LHCN-M2 (cell line): Measurements from ENCODE around the gene PPP1R8. TPM values are rescaled to one million over a fixed set of nuclear protein-coding genes. Genes with fewer than 3 reads are reported as not detected.
"Not testable (repeated sequence)": the region's sequence is repeated elsewhere in the genome, so short reads cannot be mapped to it uniquely, and the experiment has no call there.

Source experiments
- DNase-seq: peaks from one replicate; pipeline ENCODE4 v3.0.0-alpha.2; 2012; ENCODE audit warnings: low read depth
- total RNA-seq: library from RNA; depleted of rRNA; stranded (reverse); fragments of >200 nt; gene quantifications from 2 replicates; pipeline ENCODE4 v1.2.3, GENCODE V29; 2014

PPP1R8 gene
- total RNA-seq, 1 experiment from 2014 or later, result 57.8 TPM

DNA sequence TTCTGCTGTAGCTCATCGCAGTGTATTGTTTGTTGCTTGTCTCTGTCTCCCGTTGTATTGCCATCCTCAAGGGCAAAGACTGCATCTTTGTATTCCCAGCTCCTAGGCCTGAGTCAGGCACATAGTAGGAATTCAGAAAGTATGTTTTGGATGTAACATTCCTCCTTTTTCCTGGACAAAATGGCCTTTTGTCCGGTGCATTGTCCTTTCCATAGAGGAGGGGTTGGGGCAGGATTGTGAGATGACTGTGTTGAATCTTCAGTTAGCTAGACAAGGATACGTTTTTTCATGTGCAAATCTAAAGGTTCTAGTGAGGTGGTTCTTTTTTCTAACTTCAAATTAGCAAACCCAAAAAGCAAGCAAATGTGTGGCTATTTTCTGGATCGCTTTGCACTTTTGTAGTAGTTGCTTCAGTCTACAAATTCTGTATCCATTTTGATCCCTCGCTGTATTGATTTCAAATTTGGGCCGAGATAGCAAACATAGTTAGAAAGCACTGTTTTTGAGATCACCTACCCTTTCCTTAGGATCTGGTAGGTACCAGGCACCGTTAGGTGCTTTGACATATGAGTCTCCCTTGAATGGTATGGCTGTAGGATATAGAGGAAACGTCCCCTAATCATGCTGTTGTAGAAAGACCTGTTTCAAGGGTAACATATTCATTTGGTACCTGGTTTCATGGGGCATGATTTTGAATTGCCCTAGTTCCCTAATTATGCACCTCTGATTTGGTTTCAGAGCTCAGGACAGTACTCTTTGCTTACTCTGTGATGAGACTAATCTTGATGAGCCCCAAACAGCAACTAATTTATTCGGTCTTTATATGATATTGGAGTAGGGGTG lies 1.2 kb downstream of the PPP1R8 start:
- peak; percentile 19 for DNase-seq

DNA sequence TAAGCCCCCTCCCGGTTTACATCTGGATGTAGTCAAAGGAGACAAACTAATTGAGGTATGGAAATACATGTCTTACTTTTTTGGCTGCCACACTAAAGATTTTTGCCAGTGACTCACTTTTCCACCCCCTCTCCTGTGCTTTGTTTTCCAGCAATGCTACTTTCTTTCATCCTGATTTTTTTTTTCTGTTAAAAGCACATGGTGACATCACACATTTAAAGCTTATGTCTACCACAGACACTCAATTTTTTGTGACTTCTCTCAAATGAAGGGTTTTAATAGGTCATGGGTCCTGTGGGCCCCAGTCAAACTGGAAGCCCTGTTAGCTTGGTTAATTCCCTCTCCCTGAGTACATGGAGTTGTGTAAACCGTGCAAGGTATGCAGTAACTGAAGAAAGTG lies 2.2 kb downstream of the PPP1R8 start:
- DNase-seq, result peak; percentile 32

DNA sequence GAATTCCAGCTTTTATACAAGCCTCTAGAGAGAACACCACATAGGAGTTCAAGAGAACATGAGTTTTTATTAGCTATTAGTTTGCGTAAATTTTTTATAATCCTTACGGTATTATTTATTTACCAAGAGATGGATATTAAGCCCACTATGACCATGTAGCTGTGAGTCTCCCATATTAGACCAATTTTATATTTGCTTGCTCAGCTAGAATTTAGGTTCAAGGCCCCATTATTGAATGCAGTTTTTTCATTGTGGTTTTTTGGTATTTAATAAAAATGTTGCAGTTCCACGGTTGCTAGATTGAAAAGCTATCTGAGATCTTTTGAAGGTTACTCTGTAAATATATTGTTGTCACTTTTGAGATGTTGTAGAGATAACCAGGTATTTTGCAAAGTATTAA lies 2.9 kb downstream of the PPP1R8 start:
- no peak for DNase-seq

DNA sequence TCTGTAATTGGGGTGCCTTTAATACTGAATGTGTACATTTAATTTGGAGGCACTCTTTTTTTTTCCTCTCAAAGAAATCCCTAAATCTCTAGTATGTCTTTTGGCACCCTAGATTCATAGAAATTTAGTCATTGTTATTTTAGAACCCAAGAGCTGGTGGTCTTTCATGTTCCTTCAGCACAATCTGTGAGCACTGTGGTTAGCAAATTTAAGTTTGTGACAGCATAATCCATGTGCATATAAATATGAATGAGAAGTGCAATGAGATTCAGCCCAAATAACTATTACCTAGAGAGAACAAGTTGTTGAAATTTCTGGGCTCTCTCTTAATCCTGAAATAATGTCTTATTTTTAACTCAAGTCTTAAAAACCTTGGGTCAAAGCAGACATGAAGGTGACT lies 4.5 kb downstream of the PPP1R8 start:
- DNase-seq, result no peak

DNA sequence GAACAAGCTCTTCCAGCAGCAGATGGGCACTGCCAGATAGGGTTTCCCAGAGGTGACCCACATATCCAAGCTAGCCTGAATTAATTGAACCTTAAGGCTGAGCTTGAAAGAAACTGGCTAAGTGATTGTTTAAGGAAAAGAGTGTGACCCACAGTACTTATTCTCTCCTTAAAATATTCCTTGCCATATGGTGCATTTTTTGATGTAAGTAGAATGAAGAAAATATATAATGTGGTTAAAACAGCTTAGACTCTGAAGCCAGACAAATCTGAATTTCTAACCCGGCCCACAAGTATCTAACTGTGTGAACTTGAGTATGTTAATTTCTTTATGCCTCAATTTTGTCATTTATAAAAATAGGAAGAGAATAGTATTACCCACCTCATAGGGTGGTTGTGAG lies 4.9 kb downstream of the PPP1R8 start:
- no peak for DNase-seq

DNA sequence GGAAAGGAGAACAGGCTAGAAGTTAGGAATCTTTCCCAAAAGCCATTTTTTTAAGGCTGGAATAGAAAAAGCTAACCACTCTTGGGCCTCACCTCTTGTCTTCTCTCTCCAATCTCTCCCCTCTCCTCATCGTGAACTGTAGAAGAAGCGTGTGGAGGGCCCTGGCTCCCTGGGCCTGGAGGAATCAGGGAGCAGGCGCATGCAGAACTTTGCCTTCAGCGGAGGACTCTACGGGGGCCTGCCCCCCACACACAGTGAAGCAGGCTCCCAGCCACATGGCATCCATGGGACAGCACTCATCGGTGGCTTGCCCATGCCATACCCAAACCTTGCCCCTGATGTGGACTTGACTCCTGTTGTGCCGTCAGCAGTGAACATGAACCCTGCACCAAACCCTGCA lies 19.4 kb downstream of the PPP1R8 start:
- no peak for DNase-seq

DNA sequence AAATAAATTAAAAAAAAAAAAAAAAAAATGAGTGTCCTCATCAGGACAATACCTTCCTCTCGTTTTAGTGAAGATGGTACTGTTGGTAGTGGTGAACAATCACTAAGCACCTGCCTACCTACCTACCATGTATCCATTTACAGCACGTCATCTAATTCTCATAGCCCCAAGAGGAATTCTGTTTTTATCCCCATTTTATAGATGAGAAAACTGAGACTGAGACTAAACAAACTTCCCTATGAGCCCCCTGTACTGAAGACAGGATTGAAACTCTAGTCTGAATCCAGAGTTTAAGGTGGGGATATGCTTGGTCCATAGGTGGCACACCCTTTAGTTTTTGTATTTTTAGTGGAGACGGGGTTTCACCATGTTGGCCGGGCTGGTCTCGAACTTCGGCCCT lies 24.5 kb downstream of the PPP1R8 start:
- no peak for DNase-seq

DNA sequence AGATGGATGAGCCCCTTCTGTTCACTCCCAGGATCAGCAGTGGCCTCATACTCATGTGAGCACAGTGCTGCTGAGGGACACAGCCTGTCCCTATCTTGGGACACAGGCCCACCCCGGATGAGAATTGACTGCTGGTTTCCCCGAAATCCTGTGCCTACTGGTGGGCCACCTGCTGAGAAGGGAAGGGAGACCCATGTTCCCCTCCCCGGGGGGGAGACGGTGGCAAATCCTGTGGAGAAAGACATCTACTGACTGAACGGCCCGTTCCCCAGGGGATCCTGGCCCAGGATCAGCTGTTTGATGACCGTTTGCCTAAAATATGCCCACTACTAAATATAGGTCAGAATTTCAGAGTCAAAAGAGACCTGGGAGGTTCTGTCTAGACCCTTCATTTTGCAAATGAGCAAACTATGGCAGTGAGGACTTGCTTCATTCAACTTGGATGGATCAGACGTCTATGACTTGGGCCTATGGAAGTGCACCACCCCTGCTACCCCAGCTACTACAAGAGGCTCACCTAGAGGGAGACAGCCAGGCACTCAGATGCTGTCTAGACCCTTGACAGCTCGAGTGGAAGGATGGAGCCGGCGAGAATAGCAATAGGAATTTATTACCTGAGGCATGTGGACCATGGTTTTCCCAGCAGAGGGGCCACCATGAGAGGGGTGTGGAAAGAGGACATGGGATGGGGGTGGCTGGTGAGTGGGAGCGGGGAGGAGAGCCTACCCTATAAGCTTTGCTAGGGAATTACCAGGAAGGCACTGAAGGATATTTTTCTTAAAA lies 26.2 kb downstream of the PPP1R8 start:
- DNase-seq, result peak; percentile 11

DNA sequence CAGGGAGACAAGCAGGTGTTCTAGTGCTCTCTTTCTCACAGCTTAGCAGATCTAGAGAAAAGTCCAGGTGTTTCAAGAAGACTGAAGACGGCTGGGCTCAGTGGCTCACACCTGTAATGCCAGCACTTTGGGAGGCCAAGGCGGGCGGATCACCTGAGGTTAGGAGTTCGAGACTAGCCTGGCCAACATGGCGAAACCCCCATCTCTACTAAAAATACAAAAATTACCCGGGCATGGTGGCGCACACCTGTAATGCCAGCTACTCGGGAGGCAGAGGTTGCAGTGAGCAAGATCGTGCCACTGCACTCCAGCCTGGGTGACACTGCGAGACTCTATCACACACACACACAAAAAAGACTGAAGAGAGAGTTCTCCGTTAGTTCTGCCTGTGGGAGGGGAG lies 27.0 kb downstream of the PPP1R8 start:
- DNase-seq, result not testable (repeated sequence)

DNA sequence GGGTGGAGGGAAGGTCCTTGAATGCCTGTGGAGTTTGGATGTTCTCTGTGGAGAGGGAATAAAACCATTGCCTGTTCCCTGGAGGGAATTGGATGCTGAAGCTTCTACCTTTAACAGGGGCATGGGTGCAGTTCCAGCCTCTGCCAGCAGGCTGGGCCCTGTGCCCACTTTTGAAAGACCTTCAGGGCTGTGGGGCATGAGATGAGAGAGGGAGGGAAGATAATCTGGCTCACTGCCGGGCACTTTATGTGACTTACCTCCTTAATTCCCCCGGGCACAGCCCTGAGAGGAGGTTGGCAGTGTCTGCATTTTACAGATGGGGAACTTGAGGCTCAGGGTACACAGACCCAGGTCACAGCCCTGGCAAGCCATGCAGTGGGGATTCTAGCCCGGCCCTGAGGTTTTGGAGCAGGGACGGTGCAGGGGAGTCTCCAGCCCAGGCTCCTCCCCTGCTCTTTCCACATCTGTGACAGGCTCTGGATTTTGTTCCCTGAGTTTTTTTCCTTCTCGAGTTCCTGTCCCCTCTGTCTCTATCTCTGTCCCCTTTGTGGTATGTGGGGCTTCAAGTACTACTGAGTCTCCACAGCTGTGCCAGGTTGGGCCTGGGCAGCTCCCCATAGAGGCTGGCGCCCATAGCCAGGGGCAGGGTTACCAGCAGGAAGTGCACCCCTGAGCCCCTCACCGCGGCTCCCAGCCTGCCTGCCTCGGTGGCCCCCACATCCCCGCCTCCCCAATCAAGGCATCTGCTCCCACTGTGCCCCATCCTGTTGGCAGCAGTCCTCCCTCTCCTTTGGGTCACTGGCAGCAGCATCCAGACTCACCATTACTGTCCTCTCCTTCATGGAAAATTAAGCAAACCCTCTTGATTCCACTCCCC lies 27.7 kb downstream of the PPP1R8 start:
- peak; percentile 84 for DNase-seq

DNA sequence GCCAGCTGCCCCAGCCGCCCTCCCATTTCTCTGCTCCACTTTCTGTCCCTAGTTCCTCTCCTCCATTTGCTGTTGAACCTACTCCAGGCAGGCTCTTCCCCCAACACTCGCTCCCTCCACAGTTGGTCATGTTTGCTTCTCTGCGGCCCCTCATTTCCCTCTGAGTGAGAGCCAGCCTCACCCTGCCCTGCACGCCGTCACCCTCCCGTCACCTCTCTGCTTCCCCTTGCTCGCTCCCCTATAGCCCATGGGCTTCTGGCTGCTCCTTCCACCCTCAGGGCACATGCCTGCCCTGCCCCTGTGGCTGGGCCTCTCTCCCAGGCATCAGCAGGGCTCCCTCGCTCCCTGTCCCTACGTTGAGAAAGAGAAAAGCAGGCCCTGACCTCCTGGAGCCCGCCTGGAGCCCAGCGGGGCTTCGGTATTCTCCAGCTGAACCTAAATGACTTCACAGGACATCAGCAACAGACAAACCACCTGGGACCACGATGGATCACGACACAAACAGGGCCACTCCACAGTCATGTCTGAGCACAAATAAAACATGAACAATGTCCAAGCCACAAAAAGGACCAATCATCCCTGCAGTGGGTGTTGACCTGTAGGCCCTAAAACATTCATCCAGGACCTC lies 28.5 kb downstream of the PPP1R8 start:
- no peak for DNase-seq

DNA sequence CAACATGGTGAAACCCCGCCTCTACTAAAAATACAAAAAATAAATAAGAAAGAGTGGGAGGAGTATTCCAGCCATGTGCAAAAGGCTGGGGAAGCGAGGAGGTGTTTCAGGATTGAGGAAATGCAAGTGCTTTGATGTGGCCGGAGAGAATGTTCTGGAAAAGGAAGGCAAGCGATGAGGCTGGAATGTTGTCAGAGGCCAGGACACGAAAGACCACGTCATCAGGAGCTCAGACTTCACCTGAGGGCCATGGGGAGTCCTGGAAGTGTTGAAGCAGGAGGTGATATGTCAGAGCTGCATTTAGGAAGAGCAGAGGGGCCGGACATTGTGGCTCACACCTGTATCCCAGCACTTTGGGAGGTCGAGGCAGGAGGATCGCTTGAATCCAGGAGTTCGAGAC lies 30.9 kb downstream of the PPP1R8 start:
- no peak for DNase-seq

DNA sequence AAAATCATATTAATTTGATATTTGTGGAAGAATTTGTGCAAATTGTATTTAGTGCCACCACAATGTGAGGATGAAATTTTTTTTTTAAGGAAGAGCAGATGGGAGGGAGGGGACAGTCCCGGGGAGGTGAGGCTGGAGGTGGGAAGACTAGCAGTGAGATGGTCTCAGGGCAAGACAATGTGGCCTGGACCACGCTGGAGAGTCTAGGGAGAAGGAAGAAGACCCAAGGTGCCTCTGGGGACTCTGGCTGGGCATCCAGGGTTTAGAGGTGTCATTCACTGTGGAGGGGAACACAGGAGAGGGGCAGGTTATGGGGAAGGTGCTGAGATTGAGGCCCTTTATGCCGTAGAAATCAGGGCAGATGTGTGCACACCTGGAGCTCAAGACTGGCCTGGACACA lies 31.4 kb downstream of the PPP1R8 start:
- DNase-seq, result no peak

DNA sequence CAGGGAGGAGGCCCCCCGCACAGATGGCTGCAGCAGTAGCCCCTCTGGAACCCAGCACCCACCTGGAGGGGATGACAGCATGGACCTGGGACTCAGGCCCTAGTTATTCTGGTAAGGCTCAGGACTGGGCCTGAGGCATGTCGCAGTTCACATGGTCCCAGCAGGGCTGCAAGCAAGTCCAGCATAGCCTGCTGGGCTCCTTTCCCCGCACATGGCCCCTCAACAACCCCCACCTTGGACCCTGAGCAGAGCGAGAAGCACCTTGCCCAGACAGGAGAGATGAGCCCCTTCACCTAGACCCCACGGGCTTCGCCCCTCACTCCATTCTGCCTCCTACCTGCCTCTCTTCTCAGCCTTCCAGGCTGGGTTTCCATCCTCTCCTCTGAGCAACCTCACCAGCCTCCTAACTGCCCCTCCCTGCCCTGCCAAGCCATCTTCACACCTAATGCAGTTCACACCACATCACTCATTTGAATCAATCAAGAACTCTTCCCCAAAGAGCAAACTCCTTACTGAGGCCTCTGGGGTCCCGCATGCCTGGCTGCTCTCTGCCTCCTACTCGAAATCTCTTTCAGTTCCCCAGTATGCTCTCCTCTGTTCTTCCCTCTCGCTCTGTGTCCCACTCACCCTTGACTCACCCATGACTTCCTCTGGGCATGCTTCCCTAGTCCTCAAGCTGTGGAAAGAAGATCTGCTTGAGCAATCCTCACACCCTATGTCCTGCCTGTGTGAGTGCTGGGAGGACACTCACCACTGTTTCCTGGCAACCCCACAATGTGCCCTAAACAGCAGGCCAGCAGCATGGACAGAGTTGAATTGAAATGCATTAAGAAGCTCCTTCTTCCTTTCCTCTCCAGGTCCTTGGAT lies 32.3 kb downstream of the PPP1R8 start:
- DNase-seq, result peak; percentile 100

DNA sequence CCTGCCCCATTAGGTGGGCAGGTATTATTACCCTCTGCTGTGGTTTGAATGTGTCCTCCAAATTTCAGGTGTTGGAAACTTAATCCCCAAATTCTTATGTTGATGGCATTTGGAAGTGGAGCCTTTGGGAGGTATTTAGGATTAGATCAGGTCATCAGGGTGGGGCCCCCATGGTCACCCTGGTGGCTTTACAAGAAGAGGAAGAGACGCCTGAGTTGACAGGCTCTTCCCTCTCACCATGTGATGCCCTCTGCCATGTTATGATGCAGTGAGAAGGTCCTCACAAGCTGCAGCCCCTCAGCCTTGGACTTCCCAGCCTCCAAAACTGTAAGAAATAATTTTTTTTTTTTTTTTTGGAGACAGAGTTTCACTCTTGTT lies 32.9 kb downstream of the PPP1R8 start:
- no peak for DNase-seq

DNA sequence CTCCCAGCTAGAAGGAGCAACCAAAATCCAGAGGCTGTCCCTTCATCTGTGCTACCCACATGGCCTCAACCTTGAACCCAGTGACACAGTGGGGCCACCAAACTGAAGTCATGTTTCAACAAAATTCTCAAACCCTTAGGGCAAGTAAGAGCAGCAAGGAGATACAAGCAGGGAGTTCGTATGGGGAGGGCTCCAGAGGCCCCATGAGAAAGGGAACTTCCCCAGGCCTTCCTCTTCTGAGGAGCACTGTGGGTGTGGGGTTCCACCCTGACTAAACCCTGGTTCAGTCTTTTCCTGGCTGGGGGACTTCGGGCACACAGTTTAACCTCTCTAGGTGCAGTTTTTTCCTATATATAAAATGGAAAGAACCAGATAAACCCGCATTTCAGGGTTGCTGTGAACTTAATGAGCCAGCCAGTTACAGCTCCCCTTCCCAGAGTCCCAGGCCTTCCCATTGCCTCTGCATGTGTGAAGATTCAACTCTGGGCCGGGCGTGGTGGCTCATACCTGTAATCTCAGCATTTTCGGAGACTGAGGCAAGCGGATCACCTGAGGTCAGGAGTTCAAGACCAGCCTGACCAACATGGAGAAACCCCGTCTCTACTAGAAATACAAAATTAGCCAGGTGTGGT lies 33.8 kb downstream of the PPP1R8 start:
- DNase-seq, result no peak

DNA sequence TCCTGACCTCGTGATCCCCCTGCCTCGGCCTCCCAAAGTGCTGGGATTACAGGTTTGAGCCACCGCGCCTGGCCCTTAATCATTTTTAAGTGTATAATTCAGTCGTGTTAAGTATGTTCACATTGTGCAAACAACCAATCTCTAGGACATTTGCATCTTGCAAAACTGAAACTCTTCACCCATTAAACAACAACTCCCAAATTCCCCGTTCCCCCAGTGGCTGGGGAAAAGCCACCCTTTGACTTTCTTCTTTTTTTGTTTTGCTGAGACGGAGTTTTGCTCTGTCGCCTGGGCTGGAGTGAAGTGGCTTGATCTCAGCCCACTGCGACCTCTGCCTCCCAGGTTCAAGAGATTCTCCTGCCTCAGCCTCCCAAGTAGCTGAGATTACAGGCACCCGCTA lies 35.2 kb downstream of the PPP1R8 start:
- DNase-seq, result no peak

DNA sequence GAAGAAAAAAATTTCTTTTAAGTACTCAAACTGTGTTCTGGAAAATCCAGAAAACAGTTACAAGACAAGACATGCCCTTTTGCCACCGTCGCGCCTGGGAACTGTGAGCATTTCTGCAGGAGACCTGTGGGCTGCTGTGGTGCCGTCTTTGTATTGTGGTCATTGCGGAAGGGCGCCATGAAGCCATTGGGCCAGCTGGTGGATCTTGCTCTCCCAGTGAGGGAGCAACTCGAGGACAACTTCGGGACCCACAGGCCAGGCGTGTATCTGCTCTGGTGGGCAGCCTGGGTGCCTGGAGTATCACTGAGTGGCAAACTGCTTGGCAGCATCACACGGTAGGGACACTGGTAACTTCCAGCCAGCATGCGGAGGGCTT lies 38.0 kb downstream of the PPP1R8 start:
- DNase-seq, result no peak

DNA sequence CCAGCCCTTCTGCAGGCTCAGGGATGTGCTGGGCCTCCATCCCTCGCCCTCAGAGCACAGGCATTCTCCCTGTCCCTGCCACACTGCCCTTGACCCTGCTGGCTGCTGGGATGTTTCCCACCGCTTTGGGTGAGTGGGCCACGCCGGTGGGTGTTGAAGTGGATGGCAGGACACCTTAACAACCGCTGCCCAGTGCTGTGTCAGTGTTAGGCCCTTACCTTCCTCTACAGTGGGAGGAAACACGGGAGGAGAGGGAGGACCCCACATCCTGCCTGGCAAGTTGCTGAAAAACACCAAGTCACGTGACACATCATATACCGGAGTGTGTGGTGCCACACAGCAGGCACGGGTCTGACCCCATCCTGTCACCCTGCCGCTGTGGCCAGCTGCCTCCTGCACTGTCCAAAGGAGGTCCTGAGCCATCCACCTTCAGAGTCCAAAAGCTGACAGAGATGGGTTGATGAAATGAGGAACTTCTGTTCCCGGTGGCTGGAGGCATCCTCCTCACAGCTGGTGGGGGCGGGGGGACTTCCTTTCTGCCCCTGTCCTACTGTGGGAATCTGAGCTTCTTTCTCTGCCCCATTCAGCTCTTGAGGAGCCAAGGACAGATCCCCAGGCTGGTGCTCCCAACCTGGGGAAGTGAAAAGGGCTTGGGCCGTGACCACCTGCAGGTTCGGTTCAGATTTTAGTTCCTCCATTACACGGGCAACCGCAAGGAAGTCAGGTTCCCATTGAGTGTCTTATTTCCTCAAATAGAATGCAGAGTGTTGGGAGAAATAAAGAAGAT lies 38.5 kb downstream of the PPP1R8 start:
- DNase-seq, result no peak
